GM18511 (cell line): Measurements from ENCODE around the gene GRM5.
"Not testable (repeated sequence)": the region's sequence is repeated elsewhere in the genome, so short reads cannot be mapped to it uniquely, and the experiment has no call there.

ENCODE experiments used
- ATAC-seq: cut with Tn5 transposase; IDR thresholded peaks from one replicate; pipeline ENCODE4 v1.9.1; 2021; ENCODE audit warnings: mild to moderate bottlenecking, moderate library complexity; ENCODE audit not compliant: unreplicated experiment

GRM5 gene

GRCh38 chr11:88511006-88511405 lies 554.8 kb downstream of the GRM5 start:
- no peak for ATAC-seq

DNA sequence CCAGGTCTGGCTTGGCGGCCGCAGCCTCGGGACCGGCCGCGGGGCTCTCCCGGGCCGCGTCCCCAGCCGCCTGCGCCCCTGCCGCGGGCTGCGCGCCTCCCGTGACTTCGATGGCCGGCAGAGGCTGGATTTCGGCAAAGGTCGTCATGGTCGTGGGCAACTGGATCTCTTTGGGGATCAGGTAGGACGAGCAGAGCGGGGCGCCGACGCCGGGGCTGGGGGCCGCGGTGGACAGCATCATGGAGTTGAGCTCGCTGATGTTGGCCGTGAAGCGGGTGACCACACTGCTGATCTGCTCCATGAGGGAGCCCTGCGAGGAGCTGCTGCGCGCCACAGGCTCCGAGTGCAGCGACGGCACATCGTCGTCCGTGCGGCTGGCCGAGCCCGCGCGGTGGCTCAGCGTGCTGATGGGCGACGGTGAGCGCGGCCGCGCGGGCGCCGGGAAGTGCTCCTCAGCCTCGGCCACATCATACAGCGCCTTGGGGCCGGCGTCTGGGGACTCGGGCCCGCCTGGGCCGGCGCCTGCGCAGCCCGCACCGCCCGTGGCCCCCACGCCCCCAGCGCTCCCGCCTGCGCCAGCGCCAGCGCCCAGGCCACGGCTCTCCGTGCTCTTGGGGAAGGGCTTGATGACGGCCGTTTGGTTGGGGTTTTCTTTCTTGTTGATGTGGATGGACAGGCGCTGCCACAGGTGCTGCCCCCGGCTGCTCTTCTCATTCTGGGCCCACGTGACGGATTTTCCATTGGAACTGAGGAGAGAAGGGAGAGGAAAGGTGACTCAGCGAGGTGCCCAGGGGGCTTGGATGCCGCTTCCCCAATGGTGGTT lies 556.8 kb downstream of the GRM5 start:
- peak; percentile 61 for ATAC-seq

GRCh38 chr11:88508418-88508758 lies 557.4 kb downstream of the GRM5 start:
- ATAC-seq = no peak

DNA sequence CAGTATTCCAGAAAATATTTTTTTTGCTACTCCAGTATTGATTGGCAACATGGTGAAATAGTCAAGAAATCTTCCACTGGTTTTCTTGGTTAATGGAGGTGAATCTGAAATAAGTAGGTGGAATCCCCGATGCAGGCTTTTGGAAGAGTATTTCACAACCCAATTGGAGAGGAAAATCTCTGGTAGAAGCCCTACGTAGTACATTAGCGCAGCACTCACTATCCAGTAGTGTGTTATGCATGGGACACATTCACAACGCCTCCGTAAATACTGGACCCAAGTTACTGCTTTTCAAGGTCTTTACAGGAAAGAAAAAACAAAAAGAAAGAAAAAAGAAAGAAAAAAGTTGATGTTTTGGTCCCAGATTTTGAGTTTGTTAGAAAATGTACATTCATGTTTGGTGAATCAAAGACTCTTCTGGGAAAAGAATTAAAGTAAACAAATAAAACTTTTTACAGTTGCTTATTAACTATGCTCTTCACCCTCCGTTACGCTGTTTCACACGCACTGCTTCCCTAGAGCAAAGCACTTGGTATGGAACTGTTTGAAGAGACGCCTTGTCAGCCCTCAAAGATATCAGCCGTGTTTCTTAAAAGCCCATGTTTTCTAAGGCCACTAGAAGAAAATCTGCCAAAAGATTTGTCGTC lies 557.9 kb downstream of the GRM5 start:
- no peak for ATAC-seq

- ATAC-seq = no peak
Observed at GRCh38 chr11:88501541-88501940, 564.2 kb downstream of the GRM5 start.

- ATAC-seq = no peak
Observed at GRCh38 chr11:88495836-88496235, 569.9 kb downstream of the GRM5 start.

DNA sequence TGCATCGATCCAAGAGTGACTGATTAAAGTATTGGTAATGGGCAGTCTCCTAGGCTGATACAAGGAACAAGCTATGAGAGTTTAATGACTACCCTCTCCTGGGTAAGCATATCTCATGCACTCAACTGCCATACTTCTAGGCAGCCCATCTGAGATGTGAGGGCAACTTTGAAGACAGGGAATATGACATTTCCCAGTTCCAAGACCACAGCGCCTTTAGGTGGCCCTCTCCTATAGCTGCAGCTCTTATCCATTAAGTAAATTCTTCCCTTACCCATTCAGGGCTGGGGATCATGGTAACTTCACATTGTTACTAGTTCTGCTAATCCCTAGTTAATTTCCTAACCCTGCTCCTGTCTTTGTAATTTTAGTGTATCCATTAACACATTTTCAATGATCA lies 570.9 kb downstream of the GRM5 start:
- ATAC-seq = no peak

- ATAC-seq = no peak
Observed at GRCh38 chr11:88491674-88492073, 574.1 kb downstream of the GRM5 start.

- no peak for ATAC-seq
Observed at GRCh38 chr11:88489030-88489429, 576.8 kb downstream of the GRM5 start.

GRCh38 chr11:88487646-88488045 lies 578.1 kb downstream of the GRM5 start:
- no peak for ATAC-seq

DNA sequence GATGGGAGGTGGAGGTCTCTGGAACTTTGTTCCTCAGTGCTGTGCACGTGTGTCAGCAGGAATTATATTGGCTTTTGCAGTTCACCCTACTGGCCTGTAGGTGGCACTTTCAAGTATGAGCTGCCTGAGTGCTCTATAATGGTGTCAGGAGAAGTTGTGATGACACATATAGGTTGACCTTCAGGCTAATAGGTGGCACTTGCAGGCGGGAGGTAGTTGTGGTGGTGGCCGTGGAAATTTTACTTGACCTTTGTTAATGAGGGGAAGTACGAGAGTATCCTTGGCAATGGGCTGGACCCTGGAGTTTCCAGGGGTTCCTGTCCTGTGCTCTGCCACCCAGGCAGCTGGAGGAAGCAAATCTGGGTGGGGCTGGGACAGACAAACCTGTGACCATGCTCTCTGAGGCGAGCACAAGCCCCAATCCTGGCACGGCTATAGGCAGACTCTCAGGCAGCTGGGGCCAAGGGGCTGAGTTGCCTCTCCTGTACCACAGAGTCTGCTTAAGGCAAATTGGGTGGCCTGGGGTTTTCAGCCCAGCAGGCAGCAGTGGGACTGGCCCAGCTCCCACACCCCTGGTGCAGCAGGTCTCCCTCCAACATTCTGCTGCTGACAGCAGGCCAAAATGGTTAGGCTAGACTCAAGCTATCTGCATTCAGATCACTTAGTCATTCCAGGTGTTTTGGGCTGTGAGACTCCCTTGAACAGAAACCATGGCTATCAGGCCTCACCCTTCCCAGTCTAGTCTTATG lies 580.7 kb downstream of the GRM5 start:
- ATAC-seq = peak; percentile 91

- ATAC-seq = no peak
Observed at GRCh38 chr11:88482871-88483301, 582.9 kb downstream of the GRM5 start.

GRCh38 chr11:88480223-88480622 lies 585.6 kb downstream of the GRM5 start:
- no peak for ATAC-seq

GRCh38 chr11:88478136-88478815 lies 587.5 kb downstream of the GRM5 start:
- ATAC-seq = no peak

GRCh38 chr11:88475991-88476418 lies 589.8 kb downstream of the GRM5 start:
- no peak for ATAC-seq

GRCh38 chr11:88474655-88475054 lies 591.1 kb downstream of the GRM5 start:
- ATAC-seq = no peak

DNA sequence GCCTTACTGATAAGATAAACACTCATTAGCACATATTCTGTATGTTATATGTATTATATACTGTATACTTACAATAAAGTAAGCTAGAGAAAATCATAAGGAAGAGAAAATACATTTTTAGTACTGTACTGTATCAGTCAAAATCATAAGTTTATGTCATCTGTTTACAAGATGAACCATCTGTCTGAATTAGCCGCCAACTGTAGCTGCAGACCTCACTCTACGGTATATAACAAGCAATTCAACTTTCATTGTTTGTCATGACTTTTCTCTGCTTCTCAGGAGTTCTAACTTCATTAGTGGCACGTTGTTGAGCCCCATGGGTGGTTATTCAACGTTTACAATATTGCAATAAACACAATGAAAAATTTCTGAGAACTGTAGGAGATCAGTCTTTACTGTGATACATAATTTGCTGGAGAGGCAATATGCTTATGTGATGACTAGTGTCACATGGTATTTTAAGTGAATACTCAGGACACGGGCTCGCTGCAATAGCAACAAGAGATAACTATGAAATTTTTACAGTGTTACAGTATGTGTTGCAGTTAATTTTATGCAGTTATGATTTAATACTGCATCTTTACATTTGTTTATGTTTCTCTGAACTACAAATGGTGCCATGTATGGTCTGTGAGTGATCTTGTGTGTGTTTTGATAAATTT lies 596.1 kb downstream of the GRM5 start:
- ATAC-seq = no peak

- ATAC-seq = no peak
Observed at GRCh38 chr11:88464528-88464927, 601.3 kb downstream of the GRM5 start.

- ATAC-seq = not testable (repeated sequence)
Observed at GRCh38 chr11:88463301-88463700, 602.5 kb downstream of the GRM5 start.

DNA sequence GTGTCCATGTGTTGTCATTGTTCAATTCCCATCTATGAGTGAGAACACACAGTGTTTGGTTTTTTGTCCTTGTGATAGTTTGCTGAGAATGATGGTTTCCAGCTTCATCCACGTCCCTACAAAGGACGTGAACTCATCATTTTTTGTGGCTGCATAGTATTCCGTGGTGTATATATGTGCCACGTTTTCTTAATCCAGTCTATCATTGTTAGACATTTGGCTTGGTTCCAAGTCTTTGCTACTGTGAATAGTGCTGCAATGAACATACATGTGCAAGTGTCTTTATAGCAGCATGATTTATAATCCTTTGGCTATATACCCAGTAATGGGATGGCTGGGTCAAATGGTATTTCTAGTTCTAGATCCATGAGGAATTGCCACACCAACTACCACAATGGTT lies 607.7 kb downstream of the GRM5 start:
- not testable (repeated sequence) for ATAC-seq

DNA sequence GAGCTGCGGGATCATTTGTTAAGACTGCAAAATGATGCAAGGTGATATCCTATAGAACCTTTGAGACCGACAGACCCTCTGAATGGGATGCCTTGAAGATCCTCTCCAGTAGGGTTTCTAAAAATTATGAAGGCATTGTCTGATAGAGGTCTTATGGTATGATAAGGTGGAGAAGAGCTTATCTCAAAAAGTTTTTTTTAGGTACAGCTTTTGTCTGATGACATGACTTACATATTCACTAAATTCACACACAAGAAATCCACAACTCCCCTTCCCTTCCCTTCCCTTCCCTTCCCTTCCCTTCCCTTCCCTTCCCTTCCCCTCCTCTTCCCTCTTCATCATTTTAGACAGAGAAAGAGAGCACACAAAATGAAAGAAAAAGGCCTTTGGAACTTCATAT lies 609.8 kb downstream of the GRM5 start:
- no peak for ATAC-seq
